ENCODE data around the gene CYB5R3. TPM values are rescaled to one million over a fixed set of nuclear protein-coding genes. Genes with fewer than 3 reads are reported as not detected.

Gene CYB5R3
- total RNA-seq, 8 experiments from 2014 or later, result 19.7 to 89.0 (median 54.0) TPM

- H3K27ac ChIP-seq, result peak overlapping the region; percentile 61 to 75
- in situ Hi-C loops (cut with MboI; ENCODE audit: low pct_unique_long_range_greater_than_20kb in 2 of 9, low sequenced_read_pairs in 9 of 9, unreplicated experiment in 9 of 9), result no loop called here
- peaks cover 3 to 18% of the 10 kb centered on the region in 2 donors for H3K4me1 ChIP-seq (replicated peaks in 1 of 2)
- 13 to 20% methylated on average over 3 to 8 of the region's 49 CpGs; no CpG with 5 or more reads in 8 of the 10 experiments for WGBS, 10 experiments
- peak; percentile 63 to 78 (median 76) for ATAC-seq (replicated peaks in 6 of 8)
- peak overlapping the region; percentile 65 to 95 (median 82) for H3K4me3 ChIP-seq
Measured at GRCh38 chr22:42648368-42649245, 585 bp downstream of the CYB5R3 start.

GRCh38 chr22:42648017-42648367, 1.2 kb downstream of the CYB5R3 start:
- peaks cover 3 to 18% of the 10 kb centered on the region in 2 donors for H3K4me1 ChIP-seq (replicated peaks in 1 of 2)
- H3K4me3 ChIP-seq, result peak overlapping the region in 4 of 5 donors; percentile 65 to 94 (median 79)
- 40 to 100% (median 64%) methylated on average over 1 to 4 of the region's 4 CpGs; no CpG with 5 or more reads in 6 of the 10 experiments for WGBS, 10 experiments
- in situ Hi-C loops (cut with MboI; ENCODE audit: low pct_unique_long_range_greater_than_20kb in 2 of 9, low sequenced_read_pairs in 9 of 9, unreplicated experiment in 9 of 9), result no loop called here
- H3K27ac ChIP-seq, result no peak overlapping the region
- no peak for ATAC-seq (replicated peaks in 6 of 8)

GRCh38 chr22:42646569-42647525, 2.3 kb downstream of the CYB5R3 start:
- in situ Hi-C loops (cut with MboI; ENCODE audit: low pct_unique_long_range_greater_than_20kb in 2 of 9, low sequenced_read_pairs in 9 of 9, unreplicated experiment in 9 of 9), result no loop called here
- WGBS, 10 experiments, result 38 to 92% (median 84%) methylated on average over 2 to 7 of the region's 16 CpGs; no CpG with 5 or more reads in 6 of the 10 experiments
- H3K27ac ChIP-seq, result no peak overlapping the region

GRCh38 chr22:42645938-42646568, 3.1 kb downstream of the CYB5R3 start:
- in situ Hi-C loops (cut with MboI; ENCODE audit: low pct_unique_long_range_greater_than_20kb in 2 of 9, low sequenced_read_pairs in 9 of 9, unreplicated experiment in 9 of 9), result no loop called here
- no peak overlapping the region for H3K4me3 ChIP-seq
- no peak for ATAC-seq (replicated peaks in 6 of 8)

More at GRCh38 chr22:42646569-42647525, 2.3 kb downstream of the CYB5R3 start:
- no peak for ATAC-seq (replicated peaks in 6 of 8)
- Histone ChIP-seq H3K4me1 (replicated peaks in 1 of 2) (peaks cover 3 to 18% of the 10 kb centered on the region in 2 donors), H3K4me3 (no peak overlapping the region)

GRCh38 chr22:42645341-42645937, 3.8 kb downstream of the CYB5R3 start:
- no peak for ATAC-seq (replicated peaks in 6 of 8)
- in situ Hi-C loops (cut with MboI; ENCODE audit: low pct_unique_long_range_greater_than_20kb in 2 of 9, low sequenced_read_pairs in 9 of 9, unreplicated experiment in 9 of 9), result no loop called here
- 0 to 100% (median 80%) methylated on average over 1 to 5 of the region's 19 CpGs; no CpG with 5 or more reads in 2 of the 10 experiments for WGBS, 10 experiments
- Histone ChIP-seq H3K4me3 (no peak overlapping the region), H3K4me1 (replicated peaks in 1 of 2) (peaks cover 3 to 18% of the 10 kb centered on the region in 2 donors), H3K27ac (no peak overlapping the region)

More at GRCh38 chr22:42645938-42646568, 3.1 kb downstream of the CYB5R3 start:
- WGBS, 10 experiments, result 60 to 100% (median 100%) methylated on average over 1 to 2 of the region's 13 CpGs; no CpG with 5 or more reads in 7 of the 10 experiments
- Histone ChIP-seq H3K4me1 (replicated peaks in 1 of 2) (peaks cover 3 to 18% of the 10 kb centered on the region in 2 donors), H3K27ac (no peak overlapping the region)

GRCh38 chr22:42644422-42645340, 4.5 kb downstream of the CYB5R3 start:
- ATAC-seq (replicated peaks in 6 of 8), result peak in 2 of 8 experiments; percentile 6 to 8
- no peak overlapping the region for H3K27ac ChIP-seq
- no peak overlapping the region for H3K4me3 ChIP-seq
- in situ Hi-C loops (cut with MboI; ENCODE audit: low pct_unique_long_range_greater_than_20kb in 2 of 9, low sequenced_read_pairs in 9 of 9, unreplicated experiment in 9 of 9), result no loop called here
- peaks cover 3 to 18% of the 10 kb centered on the region in 2 donors for H3K4me1 ChIP-seq (replicated peaks in 1 of 2)
- 10 to 100% (median 42%) methylated on average over 2 to 17 of the region's 22 CpGs for WGBS, 10 experiments

GRCh38 chr22:42643634-42644421, 5.4 kb downstream of the CYB5R3 start:
- Histone ChIP-seq H3K4me1 (replicated peaks in 1 of 2) (peaks cover 3 to 18% of the 10 kb centered on the region in 2 donors), H3K27ac (no peak overlapping the region), H3K4me3 (no peak overlapping the region)
- ATAC-seq (replicated peaks in 6 of 8), result no peak
- WGBS, 10 experiments, result 76 to 100% (median 100%) methylated on average over 1 to 3 of the region's 14 CpGs; no CpG with 5 or more reads in 6 of the 10 experiments
- in situ Hi-C loops (cut with MboI; ENCODE audit: low pct_unique_long_range_greater_than_20kb in 2 of 9, low sequenced_read_pairs in 9 of 9, unreplicated experiment in 9 of 9), result no loop called here

- in situ Hi-C loops (cut with MboI; ENCODE audit: low pct_unique_long_range_greater_than_20kb in 2 of 9, low sequenced_read_pairs in 9 of 9, unreplicated experiment in 9 of 9), result no loop called here
- ATAC-seq (replicated peaks in 6 of 8), result no peak
- Histone ChIP-seq H3K4me3 (no peak overlapping the region), H3K4me1 (replicated peaks in 1 of 2) (peaks cover under 1 to 13% of the 10 kb centered on the region in 2 donors), H3K27ac (no peak overlapping the region)
- 63 to 100% (median 93%) methylated on average over 2 to 6 of the region's 12 CpGs; no CpG with 5 or more reads in 3 of the 10 experiments for WGBS, 10 experiments
Measured at GRCh38 chr22:42642806-42643633, 6.2 kb downstream of the CYB5R3 start.

GRCh38 chr22:42641801-42642413, 7.3 kb downstream of the CYB5R3 start:
- Histone ChIP-seq H3K4me3 (no peak overlapping the region), H3K27ac (no peak overlapping the region), H3K4me1 (replicated peaks in 1 of 2) (peaks cover 0 to 12% of the 10 kb centered on the region in 2 donors)
- in situ Hi-C loops (cut with MboI; ENCODE audit: low pct_unique_long_range_greater_than_20kb in 2 of 9, low sequenced_read_pairs in 9 of 9, unreplicated experiment in 9 of 9), result no loop called here
- 94 to 100% (median 96%) methylated on average over 1 to 5 of the region's 9 CpGs for WGBS, 10 experiments
- no peak for ATAC-seq (replicated peaks in 6 of 8)

Data from motor neuron (in vitro differentiated cells).